HG03159 (cell line): ENCODE data around the gene PSRC1.

ENCODE experiments used
- ATAC-seq: cut with Tn5 transposase; IDR thresholded peaks from one replicate; pipeline ENCODE4 v1.9.1; 2021; ENCODE audit warnings: mild to moderate bottlenecking, moderate library complexity; ENCODE audit not compliant: unreplicated experiment

PSRC1 gene

GRCh38 chr1:109248797-109249629 is 33.9 kb downstream of the PSRC1 start, which contains the start of gene CELSR2:
CELSR2 (plus strand) TSS chr1:109249539; CDS start chr1:109250080, 541 bp downstream.
- peak; percentile 66 for ATAC-seq

GRCh38 chr1:109248444-109248796 is 34.5 kb downstream of the PSRC1 start:
- ATAC-seq: no peak

- no peak for ATAC-seq
Measured at GRCh38 chr1:109247401-109248365, 35.3 kb downstream of the PSRC1 start.

- no peak for ATAC-seq
Measured at GRCh38 chr1:109246141-109246551, 36.8 kb downstream of the PSRC1 start.

GRCh38 chr1:109243860-109244552 is 38.9 kb downstream of the PSRC1 start:
- no peak for ATAC-seq

GRCh38 chr1:109243221-109243620 is 39.7 kb downstream of the PSRC1 start:
- no peak for ATAC-seq

GRCh38 chr1:109242387-109242786 is 40.6 kb downstream of the PSRC1 start:
- no peak for ATAC-seq

GRCh38 chr1:109241841-109242345 is 41.1 kb downstream of the PSRC1 start:
- no peak for ATAC-seq

GRCh38 chr1:109241344-109241743 is 41.6 kb downstream of the PSRC1 start:
- no peak for ATAC-seq

GRCh38 chr1:109240158-109241152 is 42.5 kb downstream of the PSRC1 start:
- ATAC-seq: no peak

- peak; percentile 65 for ATAC-seq
Measured at GRCh38 chr1:109239409-109240068, 43.4 kb downstream of the PSRC1 start.

GRCh38 chr1:109239047-109239408 is 43.9 kb downstream of the PSRC1 start:
- ATAC-seq: no peak

GRCh38 chr1:109238382-109238781 is 44.6 kb downstream of the PSRC1 start:
- ATAC-seq: no peak

- ATAC-seq: no peak
Measured at GRCh38 chr1:109237512-109237911, 45.4 kb downstream of the PSRC1 start.

GRCh38 chr1:109235137-109235536 is 47.8 kb downstream of the PSRC1 start:
- ATAC-seq: no peak

GRCh38 chr1:109231066-109231465 is 51.9 kb downstream of the PSRC1 start:
- no peak for ATAC-seq
